ENCODE data around the gene B2M. TPM values are rescaled to one million over a fixed set of nuclear protein-coding genes. Genes with fewer than 3 reads are reported as not detected.

Gene B2M
- total and polyA plus RNA-seq, 10 of the 15 experiments (the other 5 are each of a cell fraction or from before 2014, with no cell fraction given): 2,901 to 22,794 (median 8,374) TPM

- TF ChIP-seq IRF5 (IDR thresholded peaks at IDR 0.05; ENCODE audit: borderline replicate concordance) (no peak), E2F8 (IDR thresholded peaks at IDR 0.05; ENCODE audit: low read depth, partially characterized antibody) (peak; percentile 72), KAT2A (conservative IDR thresholded peaks at IDR 0.05; ENCODE audit: control insufficient read depth, low read depth, low read length) (no peak), HSF1 (IDR thresholded peaks at IDR 0.05; ENCODE audit: low read depth, low read length) (no peak), NFXL1 (IDR thresholded peaks at IDR 0.05; ENCODE audit: borderline replicate concordance) (no peak), RAD21 (IDR thresholded peaks at IDR 0.05; ENCODE audit: insufficient read depth, low read depth, low read length) (no peak), ETV6 (conservative IDR thresholded peaks at IDR 0.05 in 1 of 2, IDR thresholded peaks at IDR 0.05 in 1 of 2; ENCODE audit: borderline replicate concordance in 1 of 2, low read depth in 1 of 2) (no peak; a peak in 1 of 4 replicates), CHD1 (IDR thresholded peaks at IDR 0.05; ENCODE audit: low read depth, low read length) (no peak), RBBP5 (conservative IDR thresholded peaks at IDR 0.05) (no peak), MTA3 (IDR thresholded peaks at IDR 0.05; ENCODE audit: borderline replicate concordance, low read length) (peak; percentile 46; the same call in 1 of the 2 replicates), TCF7 (IDR thresholded peaks at IDR 0.05; ENCODE audit: borderline replicate concordance) (no peak), KLF5 (IDR thresholded peaks at IDR 0.05; ENCODE audit: partially characterized antibody) (no peak), MEF2B (IDR thresholded peaks at IDR 0.05; ENCODE audit: partially characterized antibody, poor library complexity, severe bottlenecking) (no peak), MLLT1 (IDR thresholded peaks at IDR 0.05) (no peak), NR2F1 (conservative IDR thresholded peaks at IDR 0.05) (no peak), MXI1 (IDR thresholded peaks at IDR 0.05; ENCODE audit: low read depth, low read length) (peak; percentile 84)
- TF ChIP-seq, protein P1, sequence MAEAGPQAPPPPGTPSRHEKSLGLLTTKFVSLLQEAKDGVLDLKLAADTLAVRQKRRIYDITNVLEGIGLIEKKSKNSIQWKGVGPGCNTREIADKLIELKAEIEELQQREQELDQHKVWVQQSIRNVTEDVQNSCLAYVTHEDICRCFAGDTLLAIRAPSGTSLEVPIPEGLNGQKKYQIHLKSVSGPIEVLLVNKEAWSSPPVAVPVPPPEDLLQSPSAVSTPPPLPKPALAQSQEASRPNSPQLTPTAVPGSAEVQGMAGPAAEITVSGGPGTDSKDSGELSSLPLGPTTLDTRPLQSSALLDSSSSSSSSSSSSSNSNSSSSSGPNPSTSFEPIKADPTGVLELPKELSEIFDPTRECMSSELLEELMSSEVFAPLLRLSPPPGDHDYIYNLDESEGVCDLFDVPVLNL (IDR thresholded peaks at IDR 0.05; ENCODE audit: low read depth, low read length): no peak
- TF ChIP-seq, protein P2, sequence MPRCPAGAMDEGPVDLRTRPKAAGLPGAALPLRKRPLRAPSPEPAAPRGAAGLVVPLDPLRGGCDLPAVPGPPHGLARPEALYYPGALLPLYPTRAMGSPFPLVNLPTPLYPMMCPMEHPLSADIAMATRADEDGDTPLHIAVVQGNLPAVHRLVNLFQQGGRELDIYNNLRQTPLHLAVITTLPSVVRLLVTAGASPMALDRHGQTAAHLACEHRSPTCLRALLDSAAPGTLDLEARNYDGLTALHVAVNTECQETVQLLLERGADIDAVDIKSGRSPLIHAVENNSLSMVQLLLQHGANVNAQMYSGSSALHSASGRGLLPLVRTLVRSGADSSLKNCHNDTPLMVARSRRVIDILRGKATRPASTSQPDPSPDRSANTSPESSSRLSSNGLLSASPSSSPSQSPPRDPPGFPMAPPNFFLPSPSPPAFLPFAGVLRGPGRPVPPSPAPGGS (IDR thresholded peaks at IDR 0.05; ENCODE audit: borderline replicate concordance, insufficient read depth, low read depth, low read length, poor library complexity, severe bottlenecking): no peak
Measured at GRCh38 chr15:44662478-44663409, 48.6 kb upstream of the B2M start (continued).
